Kidney (tissue), 14 donors: ENCODE data around the gene EEA1. TPM values are rescaled to one million over a fixed set of nuclear protein-coding genes. Genes with fewer than 3 reads are reported as not detected.

Source experiments
- DNase-seq, 5 donors: peaks; one replicate each; pipeline ENCODE4 v3.0.0-alpha.2; 2013 to 2020
- FAIRE-seq: peaks from 2 replicates; lab custom pipeline; 2012; peaks lifted over from hg19 to GRCh38; lab: Jason Lieb, UNC
- H3K27ac ChIP-seq, 2 donors: one replicate each; pipeline ENCODE4 v1.7.0; 2013; ENCODE audit warnings: low read depth in 2 of 2, low read length in 2 of 2, inconsistent platforms in 1 of 2
- H3K27me3 ChIP-seq: one replicate; pipeline ENCODE4 v1.7.1; 2013; ENCODE audit warnings: low read length, inconsistent platforms; ENCODE audit not compliant: control insufficient read depth, insufficient read depth
- H3K36me3 ChIP-seq, 3 donors: one replicate each; pipeline versions ENCODE4 v1.7.0 to v1.7.1; 2013; ENCODE audit warnings: low read length in 3 of 3, control low read depth in 1 of 3, inconsistent platforms in 1 of 3; ENCODE audit not compliant: insufficient read depth in 3 of 3, control insufficient read depth in 2 of 3
- H3K4me1 ChIP-seq, 3 donors: one replicate each; pipeline versions ENCODE4 v1.7.0 to v1.7.1; 2013; ENCODE audit warnings: low read length in 3 of 3, inconsistent platforms in 1 of 3, low read depth in 1 of 3; ENCODE audit not compliant: control insufficient read depth in 2 of 3, insufficient read depth in 2 of 3
- H3K4me3 ChIP-seq, 3 donors: one replicate each; pipeline versions ENCODE4 v1.7.0 to v1.8.1; 2013; ENCODE audit warnings: low read length in 3 of 3, control low read depth in 1 of 3, inconsistent platforms in 1 of 3
- H3K9ac ChIP-seq, 3 donors: one replicate each; pipeline versions ENCODE4 v1.7.0 to v1.7.1; 2013; ENCODE audit warnings: low read length in 3 of 3, control low read depth in 1 of 3, inconsistent platforms in 1 of 3
- H3K9me3 ChIP-seq, 3 donors: one replicate each; pipeline versions ENCODE4 v1.7.0 to v1.7.1; 2013; ENCODE audit warnings: low read length in 3 of 3, control low read depth in 1 of 3, inconsistent platforms in 1 of 3; ENCODE audit not compliant: control insufficient read depth in 2 of 3, insufficient read depth in 1 of 3
- CTCF ChIP-seq: IDR thresholded peaks from 3 replicates; pipeline ENCODE4 v1.5.1; 2012; ENCODE audit warnings: mild to moderate bottlenecking, moderate library complexity, borderline replicate concordance; ENCODE audit not compliant: insufficient read depth; ENCODE audit errors: extremely low read depth
- intact Hi-C: fragments of 100-400 bp; cut with DNase I; formaldehyde crosslinking; loops from one replicate; pipeline ENCODE4 v1.11.1; 2022
- polyA plus RNA-seq: library from polyadenylated mRNA; stranded (reverse); fragments of 350-450 nt; fragmentation: Illumina TruSeq; extraction: RNeasy Lipid Tissue Mini Kit (QIAGEN cat#74804); gene quantifications from one replicate; pipeline ENCODE4 v1.2.3, GENCODE V29; 2014; ENCODE audit warnings: low read depth, low replicate concordance; ENCODE audit not compliant: insufficient read depth
- total RNA-seq: library from RNA; stranded (reverse); fragmentation: NEBNext Ultra II Directional; extraction: Animal tissue kit (Norgen Biotek cat#: 25700); gene quantifications from one replicate; pipeline ENCODE4 v1.2.1, GENCODE V29; 2021
- donor health status: control.
- donor health status: control.
- donor health status: control.
- donor health status: control.
- donor health status: control.
- donor health status: DM: yes; HTN: yes; CAD: no.
- donor health status: Normal renal cell carcinoma (clear cell type).

The EEA1 gene
- total and polyA plus RNA-seq, 2 donors from 2014 or later = 2.5 to 30.2 TPM

DNA sequence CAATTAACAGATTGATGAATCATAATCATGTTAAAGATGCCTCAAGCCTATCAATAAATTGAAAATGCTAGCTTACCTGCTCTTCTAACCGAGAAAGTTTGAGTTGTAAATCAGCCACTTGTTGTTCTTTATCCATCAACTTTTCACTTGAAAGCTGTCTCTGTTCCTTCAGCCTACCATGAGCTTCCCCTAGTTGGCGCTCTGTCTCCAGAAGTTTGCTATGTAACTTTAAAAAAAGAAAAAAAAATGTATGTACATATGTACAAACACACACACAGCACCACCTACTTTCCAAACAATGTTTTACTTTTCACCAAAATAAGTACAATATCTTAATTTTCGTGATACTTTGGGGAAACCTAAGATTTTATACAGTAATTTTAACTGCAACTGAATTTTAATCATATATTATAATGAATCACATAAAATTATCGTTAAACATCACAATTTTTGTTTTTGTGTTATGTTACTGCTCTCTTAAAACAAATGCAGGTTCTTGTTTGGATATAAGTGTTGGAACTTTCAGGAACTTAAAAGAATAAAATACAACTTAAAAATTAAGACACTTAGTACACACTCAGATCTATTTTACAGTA is 101.2 kb downstream of the EEA1 start:
- Histone ChIP-seq H3K9me3 (no peaks in the 10 kb centered on the region), H3K27ac (no peak overlapping the region), H3K27me3 (no peaks in the 10 kb centered on the region), H3K4me3 (no peak overlapping the region), H3K36me3 (peaks cover 0 to 6% (median 5%) of the 10 kb centered on the region in 3 donors), H3K4me1 (no peaks in the 10 kb centered on the region), H3K9ac (no peak overlapping the region)
- FAIRE-seq (peak; percentile 37), DNase-seq (peak in 2 of 5 donors; percentile 16 to 55)
- TF ChIP-seq CTCF = no peak
- intact Hi-C loops = no loop called here

DNA sequence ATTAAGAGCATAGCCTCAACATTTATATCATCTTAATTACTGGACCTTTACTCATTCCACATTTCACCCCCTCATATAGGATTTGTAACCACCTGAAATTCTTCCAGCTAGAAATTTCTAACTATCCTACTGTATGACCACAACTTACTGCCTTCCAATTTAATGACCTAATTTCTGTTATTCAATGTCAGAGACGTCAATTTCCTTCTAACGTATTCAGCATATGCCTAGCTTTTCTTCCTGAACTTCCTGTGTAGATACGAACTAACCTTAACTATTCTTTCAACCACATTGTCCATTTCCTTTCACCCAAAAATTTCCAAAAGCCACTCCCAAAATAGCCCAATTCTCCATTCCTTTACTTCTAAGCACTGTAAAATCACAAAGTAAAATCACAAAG is 108.0 kb downstream of the EEA1 start:
- intact Hi-C loops = no loop called here
- H3K27me3 ChIP-seq = no peaks in the 10 kb centered on the region
- H3K9me3 ChIP-seq = no peaks in the 10 kb centered on the region
- no peak overlapping the region for H3K27ac ChIP-seq
- no peak overlapping the region for H3K9ac ChIP-seq
- H3K36me3 ChIP-seq = peaks cover 0 to 5% (median 0%) of the 10 kb centered on the region in 3 donors
- no peak overlapping the region for H3K4me3 ChIP-seq
- no peaks in the 10 kb centered on the region for H3K4me1 ChIP-seq
- FAIRE-seq (no peak), DNase-seq (no peak)
- no peak for TF ChIP-seq CTCF

DNA sequence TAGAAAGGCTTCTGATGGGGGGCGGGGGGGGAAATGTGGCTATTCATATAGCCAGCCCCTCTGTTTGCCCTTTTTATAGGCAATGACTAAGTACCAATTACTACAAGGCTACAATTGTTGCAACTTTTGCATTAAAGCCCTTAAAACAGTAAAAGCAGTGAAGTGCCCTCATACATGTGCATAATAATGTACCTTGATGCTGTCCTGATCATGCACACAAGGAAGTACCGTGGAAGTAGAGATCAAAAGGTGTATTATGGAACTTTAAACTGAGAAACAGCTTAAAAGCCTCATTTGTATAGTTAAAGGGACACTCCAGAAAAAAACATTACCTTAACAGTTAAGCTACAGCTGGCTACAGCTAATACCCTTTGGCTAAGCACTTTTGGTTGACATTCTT is 114.5 kb downstream of the EEA1 start:
- Histone ChIP-seq H3K27ac (no peak overlapping the region), H3K4me1 (no peaks in the 10 kb centered on the region), H3K9me3 (no peaks in the 10 kb centered on the region), H3K36me3 (peaks cover 0 to 5% (median 0%) of the 10 kb centered on the region in 3 donors), H3K9ac (no peak overlapping the region), H3K27me3 (no peaks in the 10 kb centered on the region), H3K4me3 (no peak overlapping the region)
- DNase-seq = no peak
- no peak for FAIRE-seq
- intact Hi-C loops = no loop called here
- TF ChIP-seq CTCF = no peak

DNA sequence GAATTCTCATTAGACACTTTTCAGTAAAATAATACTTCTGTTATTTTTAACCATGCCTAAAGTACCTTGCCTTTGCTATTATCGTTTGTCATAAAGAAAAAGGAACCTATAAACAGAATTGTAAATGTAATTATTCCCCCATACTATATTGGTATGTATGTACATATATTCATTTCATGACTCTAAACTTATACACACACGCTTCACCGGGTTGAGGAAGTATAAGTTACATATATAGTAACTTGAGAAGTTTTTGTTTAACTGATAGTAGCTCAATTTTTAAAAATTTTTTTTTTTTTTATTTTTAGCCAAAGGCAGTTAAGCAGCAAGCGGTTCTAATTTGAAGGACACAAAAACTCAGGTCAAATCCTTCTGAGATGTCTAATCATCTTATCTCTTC is 118.7 kb downstream of the EEA1 start:
- no peak overlapping the region for H3K4me3 ChIP-seq
- DNase-seq (no peak), FAIRE-seq (no peak)
- H3K9me3 ChIP-seq = no peaks in the 10 kb centered on the region
- H3K27ac ChIP-seq = no peak overlapping the region
- H3K4me1 ChIP-seq = no peaks in the 10 kb centered on the region
- intact Hi-C loops = no loop called here
- H3K36me3 ChIP-seq = peaks cover 0 to 4% (median 3%) of the 10 kb centered on the region in 3 donors
- no peaks in the 10 kb centered on the region for H3K27me3 ChIP-seq
- H3K9ac ChIP-seq = no peak overlapping the region
- TF ChIP-seq CTCF = no peak
